GM20431 (cell line): Measurements from ENCODE around the gene METTL23.

Experiments used
- in situ Hi-C: fragments of 300-500 bp; cut with MseI, MboI; formaldehyde crosslinking; loops from one replicate; pipeline ENCODE4 v1.15.0; 2020; ENCODE audit warnings: low sequenced_read_pairs; ENCODE audit not compliant: unreplicated experiment

METTL23 gene, protein sequence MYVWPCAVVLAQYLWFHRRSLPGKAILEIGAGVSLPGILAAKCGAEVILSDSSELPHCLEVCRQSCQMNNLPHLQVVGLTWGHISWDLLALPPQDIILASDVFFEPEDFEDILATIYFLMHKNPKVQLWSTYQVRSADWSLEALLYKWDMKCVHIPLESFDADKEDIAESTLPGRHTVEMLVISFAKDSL

GRCh38 chr17:76726776-76727718, at the start of gene METTL23:
Gene METTL23 (plus strand): TSS chr17:76726839. CDS start chr17:76729711, 2,872 bp downstream.
- in situ Hi-C loops = no loop called here

DNA sequence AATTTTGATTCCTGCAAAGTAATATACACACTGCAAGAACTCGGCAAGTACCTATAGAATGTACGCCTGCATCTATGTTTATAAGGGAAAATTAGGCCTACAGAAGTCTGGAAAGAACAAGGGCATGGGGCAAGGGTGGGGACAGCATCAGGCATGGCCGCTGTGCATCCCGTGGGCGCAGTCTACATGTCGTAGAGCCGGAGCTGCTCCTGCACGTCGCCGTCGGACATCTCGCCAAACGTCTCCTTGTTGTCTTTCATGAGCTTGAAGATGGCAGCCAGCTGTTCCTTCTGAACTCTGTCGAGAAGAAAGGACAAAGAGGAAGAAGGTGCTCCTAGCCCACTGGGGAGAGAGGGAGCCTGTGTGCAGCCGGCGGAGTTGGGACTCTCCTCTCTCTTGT, 49.2 kb upstream of the METTL23 start:
- in situ Hi-C loops = no loop called here

DNA sequence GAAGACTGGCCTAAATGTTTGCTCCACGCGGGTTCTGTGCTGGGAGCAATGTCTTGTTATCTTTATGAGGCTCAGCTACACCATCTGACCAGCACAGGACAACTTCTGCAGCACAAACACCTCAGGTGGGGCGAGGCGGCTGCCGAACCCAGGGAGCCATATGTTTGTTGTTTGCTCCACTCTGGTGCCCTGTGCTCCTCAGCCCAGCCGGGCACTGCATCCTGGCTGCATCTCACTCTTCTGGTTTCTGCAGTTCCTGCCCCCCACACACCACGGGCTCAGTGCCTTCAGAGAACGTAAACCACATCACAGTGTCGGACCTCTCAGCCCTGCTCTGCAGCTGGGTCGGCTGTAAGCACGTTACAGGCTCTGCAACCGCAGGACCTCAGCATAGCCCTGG, 48.3 kb upstream of the METTL23 start:
- in situ Hi-C loops = no loop called here

GRCh38 chr17:76679239-76679638, 47.4 kb upstream of the METTL23 start:
- in situ Hi-C loops = no loop called here

DNA sequence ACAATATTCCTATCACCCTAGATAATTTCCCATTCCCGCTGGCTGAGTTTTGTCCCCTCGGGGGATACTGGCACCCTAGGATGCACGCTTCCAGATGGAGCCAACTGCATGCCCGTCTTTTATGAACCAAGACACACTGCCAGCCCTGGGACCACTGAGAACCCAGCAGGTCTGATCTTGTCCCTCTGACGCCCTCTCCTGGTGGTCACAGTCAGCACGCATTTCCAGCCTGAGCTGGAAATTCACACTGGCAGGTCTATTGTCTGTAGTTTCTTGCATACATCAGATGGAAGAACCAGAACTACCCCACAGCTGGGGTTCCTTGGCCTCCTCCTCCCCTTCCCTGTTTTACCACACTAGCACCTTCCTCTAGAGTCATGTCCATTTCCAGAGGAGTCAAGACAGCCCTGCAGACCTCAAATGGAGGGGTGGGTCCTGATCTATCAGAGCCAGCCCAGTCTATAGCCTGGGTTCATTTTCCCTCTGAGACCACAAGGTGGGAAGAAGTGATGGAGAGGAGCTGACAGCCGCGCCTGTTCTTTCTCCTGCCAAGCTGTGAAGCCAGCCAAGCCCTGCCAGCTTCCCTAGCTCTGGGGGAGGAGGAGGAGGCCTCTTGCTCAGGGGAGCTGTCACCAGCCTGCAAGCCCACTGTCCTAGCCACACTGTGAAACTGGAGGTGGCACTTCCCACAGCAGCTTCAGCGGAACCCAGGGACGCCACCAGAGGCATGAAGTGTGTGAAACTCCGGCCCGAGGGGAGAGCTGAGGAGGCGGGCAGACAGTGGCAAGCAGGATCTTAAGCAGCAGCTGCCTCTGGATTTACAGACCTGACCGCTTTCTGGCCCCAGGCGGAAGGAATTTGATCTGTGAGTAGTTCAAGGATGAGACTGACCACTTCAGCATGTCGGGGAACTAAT, 45.2 kb upstream of the METTL23 start:
- in situ Hi-C loops = no loop called here

DNA sequence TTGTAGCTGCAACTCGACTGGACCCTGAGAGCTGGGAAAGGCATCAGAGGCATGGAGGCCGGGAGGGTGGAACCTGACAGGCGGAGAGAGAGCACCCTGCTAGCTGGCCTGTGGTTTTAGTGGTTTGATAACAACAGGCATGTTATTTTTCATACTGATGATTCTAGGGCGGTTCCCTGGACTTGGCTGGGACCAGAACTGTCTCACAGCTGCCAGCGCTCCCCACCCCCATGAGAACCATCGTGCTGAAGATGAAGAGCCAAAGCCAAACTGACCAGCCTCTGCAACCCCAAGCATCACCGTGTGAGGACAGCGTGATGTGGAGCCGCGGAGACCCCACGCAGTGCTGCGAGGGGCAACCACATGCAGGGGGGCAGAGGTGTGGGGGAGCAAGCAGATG, 44.3 kb upstream of the METTL23 start:
- in situ Hi-C loops = no loop called here

DNA sequence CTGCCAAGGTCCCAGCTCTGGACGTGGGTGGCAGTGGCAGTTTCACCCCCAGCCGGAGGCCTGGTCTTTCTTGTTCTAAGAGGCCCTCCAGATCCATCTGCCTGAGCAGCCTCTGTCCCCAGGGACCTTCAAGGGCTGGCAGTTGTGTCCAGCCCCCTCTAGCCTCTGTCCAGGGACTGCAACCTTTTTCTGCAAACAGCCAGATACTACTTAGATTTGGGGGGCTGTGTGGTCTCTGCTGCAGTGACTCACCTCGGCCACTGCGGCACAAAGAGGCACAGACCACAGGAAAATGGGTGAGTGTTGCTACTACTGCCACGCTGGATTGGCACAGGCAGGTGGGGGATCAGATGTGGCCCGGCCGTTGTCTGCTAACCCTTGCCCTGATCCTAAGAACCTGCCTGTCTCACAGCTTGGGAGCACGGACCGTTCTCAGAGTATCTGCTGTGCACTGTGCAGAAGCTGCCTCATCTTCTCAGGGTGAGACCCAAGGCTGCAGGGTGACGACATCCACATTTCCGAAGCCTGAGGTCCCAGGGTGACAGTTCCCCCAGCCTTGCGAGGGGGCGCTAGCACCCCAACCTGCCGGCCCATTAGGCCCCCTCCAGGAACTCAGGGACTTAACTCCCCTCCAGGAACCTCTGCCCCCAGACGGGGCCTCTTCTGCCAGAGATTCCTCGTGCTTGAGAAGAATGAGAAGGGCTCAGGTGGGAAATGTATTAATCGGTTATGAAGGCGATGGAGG, 43.5 kb upstream of the METTL23 start:
- in situ Hi-C loops = no loop called here

GRCh38 chr17:76683921-76684745, 42.5 kb upstream of the METTL23 start:
- in situ Hi-C loops = no loop called here

- in situ Hi-C loops = no loop called here
Observed at GRCh38 chr17:76684756-76685155, 41.9 kb upstream of the METTL23 start.

GRCh38 chr17:76685366-76685765, 41.3 kb upstream of the METTL23 start:
- in situ Hi-C loops = no loop called here

- in situ Hi-C loops = no loop called here
Observed at GRCh38 chr17:76685846-76686245, 40.8 kb upstream of the METTL23 start.

DNA sequence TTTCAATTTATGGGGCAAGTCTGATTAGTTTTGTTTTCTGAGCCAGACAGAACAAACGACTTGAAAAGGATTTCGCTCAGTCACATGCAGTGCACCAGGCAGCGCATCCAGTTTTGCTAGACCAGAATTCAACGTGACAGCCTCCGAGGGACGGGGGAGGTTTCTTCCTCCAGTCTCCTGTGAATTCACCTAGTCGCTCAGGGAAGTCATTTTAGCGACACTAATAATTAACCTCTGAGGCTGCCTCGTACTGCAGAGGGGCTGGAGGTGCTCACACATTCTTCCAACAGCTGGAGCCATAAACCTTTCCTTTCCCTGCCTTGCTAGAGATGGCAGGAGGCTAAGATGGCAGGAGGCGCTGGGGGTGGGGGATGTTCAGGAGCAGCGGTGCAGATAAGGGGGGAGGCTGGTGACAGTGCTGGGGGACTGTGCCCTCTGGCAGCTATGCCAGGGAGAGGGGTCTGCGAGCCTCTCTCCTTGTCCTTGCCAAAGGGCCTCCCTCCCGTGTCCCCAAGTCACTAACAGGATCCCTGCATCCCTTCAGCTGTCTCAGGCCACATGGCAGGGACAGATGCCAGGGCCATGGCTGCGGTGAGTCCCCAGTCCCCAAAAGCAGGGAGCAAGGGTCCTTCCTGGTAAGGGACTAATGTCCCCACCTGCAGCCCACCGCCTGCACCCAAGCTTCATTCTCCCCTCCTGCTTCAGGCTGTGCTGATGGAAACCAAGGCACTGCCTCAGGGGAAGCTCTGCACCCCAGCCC, 39.9 kb upstream of the METTL23 start:
- in situ Hi-C loops = no loop called here

- in situ Hi-C loops = no loop called here
Observed at GRCh38 chr17:76687298-76688164, 39.1 kb upstream of the METTL23 start.

DNA sequence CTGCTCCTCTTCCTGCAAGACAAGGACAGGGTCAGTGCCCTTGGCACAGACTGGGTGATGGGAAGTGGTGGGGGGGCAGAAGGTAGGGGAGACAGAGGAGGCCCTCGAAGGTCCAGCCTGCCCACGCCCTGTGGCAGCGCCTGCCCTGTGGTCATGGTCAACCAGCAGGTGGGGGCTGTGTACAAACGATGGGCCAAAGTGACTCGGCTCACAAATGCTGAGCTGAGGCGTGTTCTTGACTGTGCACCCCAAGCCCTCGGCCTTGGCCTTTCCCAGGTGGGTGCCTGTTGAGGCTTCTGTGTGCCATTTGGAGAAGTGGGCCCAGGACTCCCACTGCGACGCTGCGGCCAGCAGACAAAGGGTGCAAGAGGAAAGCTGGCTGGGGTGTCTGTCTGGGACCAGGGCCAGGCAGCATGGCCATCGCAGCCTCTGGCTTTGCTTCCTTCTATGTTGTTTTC, 38.4 kb upstream of the METTL23 start:
- in situ Hi-C loops = no loop called here

GRCh38 chr17:76689859-76690258, 36.8 kb upstream of the METTL23 start:
- in situ Hi-C loops = no loop called here

DNA sequence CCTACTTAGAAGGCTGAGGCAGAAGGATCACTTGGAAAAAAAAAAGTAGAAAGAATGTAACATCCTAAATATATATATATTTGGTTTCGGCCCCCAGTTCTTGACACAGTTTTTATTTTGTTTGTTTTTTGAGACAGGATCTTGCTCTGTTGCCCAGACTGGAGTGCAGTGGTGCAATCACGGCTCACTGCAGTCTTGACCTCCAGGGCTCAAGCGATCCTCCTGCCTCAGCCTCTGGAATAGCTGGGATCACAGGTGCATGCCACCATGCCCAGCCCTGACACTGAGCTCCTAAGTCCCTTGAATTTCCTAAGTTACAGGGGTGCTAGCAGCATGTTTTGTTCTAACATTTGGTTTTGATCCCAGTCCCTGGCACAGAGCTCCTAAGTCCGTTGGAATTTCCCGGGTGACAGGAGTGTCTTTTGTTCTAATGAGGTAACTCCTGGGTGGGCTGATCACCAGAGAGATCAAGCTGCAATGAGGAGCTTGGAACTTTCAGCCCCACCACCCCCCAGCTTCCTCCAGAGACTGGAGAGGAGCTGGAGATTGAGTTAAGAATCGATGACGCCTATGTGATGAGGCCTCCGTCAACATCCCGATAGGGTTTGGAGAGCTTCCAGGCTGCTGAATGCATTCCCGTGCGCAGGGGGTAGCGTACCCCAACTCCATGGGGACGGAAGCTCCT, 35.9 kb upstream of the METTL23 start:
- in situ Hi-C loops = no loop called here
